Keratinocyte (primary cell): ENCODE results near the gene KANSL1. TPM values are rescaled to one million over a fixed set of nuclear protein-coding genes. Genes with fewer than 3 reads are reported as not detected.

Source experiments
- DNase-seq: peaks from one replicate; pipeline ENCODE4 v3.0.0-alpha.2; 2011; ENCODE audit warnings: low read depth, missing footprints, low spot score
- FAIRE-seq: peaks from 2 replicates; lab custom pipeline; 2011; peaks lifted over from hg19 to GRCh38; lab: Jason Lieb, UNC
- H2AFZ ChIP-seq: 2 replicates; pipeline ENCODE4 v1.6.0; 2012; ENCODE audit warnings: low read length, control low read depth, inconsistent platforms; ENCODE audit not compliant: control insufficient read depth
- H3K27ac ChIP-seq: 2 replicates; pipeline ENCODE4 v1.5.1; 2011; ENCODE audit warnings: low read length; ENCODE audit not compliant: control insufficient read depth, insufficient read depth
- H3K27me3 ChIP-seq: 3 replicates; pipeline ENCODE4 v1.6.0; 2011; ENCODE audit warnings: low read length; ENCODE audit not compliant: control insufficient read depth, insufficient read depth; ENCODE audit errors: extremely low read depth
- H3K36me3 ChIP-seq, 2 experiments: 2 replicates in 1 of 2; 3 replicates in 1 of 2; pipeline ENCODE4 v1.5.1; 2011; ENCODE audit warnings: low read length in 2 of 2, mild to moderate bottlenecking in 1 of 2; ENCODE audit not compliant: control insufficient read depth in 2 of 2, insufficient read depth in 2 of 2; ENCODE audit errors: extremely low read depth in 1 of 2
- H3K4me1 ChIP-seq: 3 replicates; pipeline ENCODE4 v1.5.1; 2011; ENCODE audit warnings: low read length; ENCODE audit not compliant: control insufficient read depth, insufficient read depth; ENCODE audit errors: extremely low read depth
- H3K4me2 ChIP-seq: 3 replicates; pipeline ENCODE4 v1.6.0; 2011; ENCODE audit warnings: low read depth, low read length; ENCODE audit not compliant: control insufficient read depth, insufficient read depth; ENCODE audit errors: extremely low read depth
- H3K4me3 ChIP-seq, 3 experiments: fragments of 200-600 bp in 1 of 3; sonication (generic) in 1 of 3; 2 replicates in 2 of 3; 3 replicates in 1 of 3; pipeline ENCODE4 v1.5.1; 2011 to 2016; ENCODE audit warnings: low read length in 3 of 3, mild to moderate bottlenecking in 3 of 3, control low read depth in 2 of 3, inconsistent platforms in 1 of 3, low read depth in 1 of 3, mixed read lengths in 1 of 3, mixed run types in 1 of 3, moderate library complexity in 1 of 3; ENCODE audit not compliant: control insufficient read depth in 2 of 3, insufficient read depth in 2 of 3; ENCODE audit errors: extremely low read depth in 1 of 3
- H3K79me2 ChIP-seq: 2 replicates; pipeline ENCODE4 v1.6.0; 2012; ENCODE audit warnings: low read length; ENCODE audit not compliant: control insufficient read depth, insufficient read depth
- H3K9ac ChIP-seq: 3 replicates; pipeline ENCODE4 v1.6.0; 2011; ENCODE audit warnings: low read length; ENCODE audit not compliant: control insufficient read depth, insufficient read depth; ENCODE audit errors: extremely low read depth
- H3K9me1 ChIP-seq: 3 replicates; pipeline ENCODE4 v1.6.0; 2011; ENCODE audit warnings: low read length; ENCODE audit not compliant: control insufficient read depth, insufficient read depth; ENCODE audit errors: extremely low read depth
- H3K9me3 ChIP-seq: 2 replicates; pipeline ENCODE4 v1.5.1; 2012; ENCODE audit warnings: low read depth, low read length; ENCODE audit not compliant: control insufficient read depth
- H4K20me1 ChIP-seq: 3 replicates; pipeline ENCODE4 v1.6.0; 2011; ENCODE audit warnings: low read length; ENCODE audit not compliant: control insufficient read depth, insufficient read depth; ENCODE audit errors: extremely low read depth
- CTCF ChIP-seq, 3 experiments: IDR thresholded peaks in 1 of 3; conservative IDR thresholded peaks in 1 of 3; optimal IDR thresholded peaks in 1 of 3; 2 replicates in 2 of 3; 3 replicates in 1 of 3; pipeline versions ENCODE3 to v1.5.1; 2011; ENCODE audit warnings: low read length in 3 of 3, mild to moderate bottlenecking in 3 of 3, moderate library complexity in 2 of 3, control low read depth in 1 of 3, inconsistent platforms in 1 of 3; ENCODE audit not compliant: insufficient read depth in 2 of 3; ENCODE audit errors: extremely low read depth in 1 of 3
- EZH2 ChIP-seq: IDR thresholded peaks from one replicate; pipeline ENCODE4 v1.6.1; 2012; ENCODE audit warnings: inconsistent platforms, mild to moderate bottlenecking, low read length, moderate library complexity
- dilution Hi-C: fragments of 300-500 bp; cut with MboI; formaldehyde crosslinking; loops from one replicate; pipeline ENCODE4 v1.7.0; 2020; ENCODE audit warnings: low sequenced_read_pairs; ENCODE audit not compliant: extremely low pct_ligation_motif_present
- polyA plus RNA-seq, 5 experiments: library from polyadenylated mRNA; depleted of rRNA in 3 of 5; stranded (reverse) in 3 of 5; stranded (forward) in 1 of 5; unstranded in 1 of 5; fragments of >200 nt; gene quantifications; 1 replicate in 1 of 5; 2 replicates in 3 of 5; 3 replicates in 1 of 5; pipeline versions ENCODE4 v1.2.1 to v1.2.3, GENCODE V29; 2011 to 2012; ENCODE audit warnings: missing spikeins in 2 of 5, low read depth in 1 of 5, low replicate concordance in 1 of 5

KANSL1 gene
- polyA plus RNA-seq, 1 donor (not counting 4 experiments of a cell fraction or from before 2014, with no cell fraction given), result 17.6 TPM

DNA sequence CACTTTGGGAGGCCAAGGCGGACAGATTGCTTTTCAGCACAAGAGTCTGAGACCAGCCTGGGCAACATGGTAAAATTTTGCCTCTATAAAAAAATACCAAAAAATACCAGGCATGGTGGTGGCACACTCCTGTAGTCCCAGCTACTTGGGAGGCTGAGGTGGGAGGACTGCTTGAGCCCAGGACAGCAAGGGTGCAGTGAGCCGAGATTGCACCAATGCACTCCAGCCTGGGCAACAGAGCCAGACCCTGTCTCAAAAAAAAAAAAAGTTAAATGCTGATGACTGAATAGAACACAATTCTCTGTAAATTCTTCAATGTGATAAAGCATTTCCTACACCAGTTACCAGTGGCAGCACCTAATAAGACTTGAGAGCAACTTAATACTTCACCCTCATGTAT, 65.7 kb downstream of the KANSL1 start:
- Histone ChIP-seq H2AFZ (no peak overlapping the region), H3K9me1 (no peaks in the 10 kb centered on the region), H3K4me1 (no peaks in the 10 kb centered on the region), H4K20me1 (peaks cover 37% of the 10 kb centered on the region), H3K27ac (no peak overlapping the region), H3K79me2 (peaks cover 92% of the 10 kb centered on the region), H3K9ac (no peak overlapping the region), H3K4me2 (no peak overlapping the region), H3K27me3 (no peaks in the 10 kb centered on the region), H3K4me3 (no peak overlapping the region), H3K36me3 (peaks cover 1 to 4% of the 10 kb centered on the region in 2 experiments), H3K9me3 (no peaks in the 10 kb centered on the region)
- DNase-seq (no peak), FAIRE-seq (no peak)
- dilution Hi-C loops, result no loop called here
- TF ChIP-seq CTCF (optimal IDR thresholded peaks at IDR 0.05 in 1 of 3, IDR thresholded peaks at IDR 0.05 in 1 of 3, conservative IDR thresholded peaks at IDR 0.05 in 1 of 3; ENCODE audit: extremely low read depth in 1 of 3, insufficient read depth in 2 of 3, low read length in 3 of 3), result no peak
- TF ChIP-seq EZH2, result no peak

GRCh38 chr17:46126840-46127239, 66.4 kb downstream of the KANSL1 start:
- no peaks in the 10 kb centered on the region for H3K4me1 ChIP-seq
- FAIRE-seq (no peak), DNase-seq (no peak)
- no peaks in the 10 kb centered on the region for H3K9me1 ChIP-seq
- no peak overlapping the region for H3K27ac ChIP-seq
- H3K9ac ChIP-seq, result no peak overlapping the region
- H3K4me3 ChIP-seq, result no peak overlapping the region
- no peak for TF ChIP-seq EZH2
- no peak for TF ChIP-seq CTCF (optimal IDR thresholded peaks at IDR 0.05 in 1 of 3, IDR thresholded peaks at IDR 0.05 in 1 of 3, conservative IDR thresholded peaks at IDR 0.05 in 1 of 3; ENCODE audit: extremely low read depth in 1 of 3, insufficient read depth in 2 of 3, low read length in 3 of 3)
- peaks cover 0 to 4% of the 10 kb centered on the region in 2 experiments for H3K36me3 ChIP-seq
- dilution Hi-C loops, result no loop called here
- H3K27me3 ChIP-seq, result no peaks in the 10 kb centered on the region
- H3K9me3 ChIP-seq, result no peaks in the 10 kb centered on the region
- no peak overlapping the region for H3K4me2 ChIP-seq
- H3K79me2 ChIP-seq, result peaks cover 93% of the 10 kb centered on the region
- H4K20me1 ChIP-seq, result peaks cover 33% of the 10 kb centered on the region
- H2AFZ ChIP-seq, result no peak overlapping the region
